OCI-LY1 (cell line): ENCODE data around the gene AATK.

Experiments
- H2AFZ ChIP-seq: fragments of 200-600 bp; sonication (generic), shearing (Covaris generic); 2 replicates; pipeline ENCODE4 v1.6.0; 2014; ENCODE audit warnings: antibody characterized with exemption, mild to moderate bottlenecking, low read length
- H3F3A ChIP-seq: fragments of 200-600 bp; sonication (generic), shearing (Covaris generic); 2 replicates; pipeline ENCODE4 v1.6.0; 2014; ENCODE audit warnings: mild to moderate bottlenecking, antibody characterized with exemption, low read length, moderate library complexity; ENCODE audit not compliant: insufficient read depth
- H3K27ac ChIP-seq: fragments of 200-600 bp; sonication (generic); 2 replicates; pipeline ENCODE4 v1.5.1; 2014; ENCODE audit warnings: low read length, mixed run types, mild to moderate bottlenecking, low read depth; ENCODE audit not compliant: poor library complexity, severe bottlenecking
- H3K27me3 ChIP-seq: fragments of 200-600 bp; sonication (generic); 2 replicates; pipeline ENCODE4 v1.6.0; 2014; ENCODE audit warnings: antibody characterized with exemption, mild to moderate bottlenecking, low read length, moderate library complexity; ENCODE audit not compliant: insufficient read depth
- H3K36me3 ChIP-seq: fragments of 200-600 bp; sonication (generic); 2 replicates; pipeline ENCODE4 v1.6.1; 2014; ENCODE audit warnings: mild to moderate bottlenecking, antibody characterized with exemption, low read length, moderate library complexity, mixed read lengths; ENCODE audit not compliant: insufficient read depth
- H3K4me1 ChIP-seq: fragments of 200-600 bp; sonication (generic); 2 replicates; pipeline ENCODE4 v1.5.1; 2014; ENCODE audit warnings: mild to moderate bottlenecking, low read length, moderate library complexity; ENCODE audit not compliant: insufficient read depth, severe bottlenecking
- H3K4me2 ChIP-seq: fragments of 200-600 bp; sonication (generic), shearing (Covaris generic); 2 replicates; pipeline ENCODE4 v1.6.1; 2014; ENCODE audit warnings: low read length
- H3K4me3 ChIP-seq: fragments of 200-600 bp; sonication (generic); 2 replicates; pipeline ENCODE4 v1.5.1; 2014; ENCODE audit warnings: low read length, low read depth, mild to moderate bottlenecking, mixed read lengths; ENCODE audit not compliant: poor library complexity, severe bottlenecking
- H3K79me2 ChIP-seq: fragments of 200-600 bp; shearing (Covaris generic); 2 replicates; pipeline ENCODE4 v1.6.1; 2016; ENCODE audit warnings: mixed run types, low read length, mixed read lengths; ENCODE audit not compliant: insufficient read depth
- H3K9ac ChIP-seq: fragments of 200-600 bp; sonication (generic), shearing (Covaris generic); 2 replicates; pipeline ENCODE4 v1.6.1; 2014; ENCODE audit warnings: mild to moderate bottlenecking, low read length, mixed read lengths
- H3K9me2 ChIP-seq: fragments of 200-600 bp; sonication (generic), shearing (Covaris generic); 2 replicates; pipeline ENCODE4 v1.6.1; 2014; ENCODE audit warnings: low read depth, mild to moderate bottlenecking, low read length, mixed read lengths
- H3K9me3 ChIP-seq: fragments of 200-600 bp; shearing (Covaris generic); 2 replicates; pipeline ENCODE4 v1.6.1; 2014; ENCODE audit warnings: low read length, mixed read lengths
- H4K20me1 ChIP-seq: fragments of 200-600 bp; sonication (generic), shearing (Covaris generic); 2 replicates; pipeline ENCODE4 v1.6.0; 2016; ENCODE audit warnings: mild to moderate bottlenecking, low read length; ENCODE audit not compliant: insufficient read depth
- CTCF ChIP-seq: fragments of 200-600 bp; sonication (generic), shearing (Covaris generic); IDR thresholded peaks from 2 replicates; pipeline ENCODE4 v1.5.1; 2017; ENCODE audit warnings: mild to moderate bottlenecking, antibody characterized with exemption, low read length, moderate library complexity, mixed read lengths
- EZH2 ChIP-seq: fragments of 200-600 bp; sonication (generic), shearing (Covaris generic); IDR thresholded peaks from 2 replicates; pipeline ENCODE4 v1.8.0; 2017; ENCODE audit warnings: borderline replicate concordance, mixed run types, mild to moderate bottlenecking, antibody characterized with exemption, low read length, moderate library complexity, mixed read lengths

AATK gene

GRCh38 chr17:81208651-81209050 lies 42.6 kb upstream of the AATK start:
- H3F3A ChIP-seq = no peaks in the 10 kb centered on the region
- H3K4me3 ChIP-seq = no peak overlapping the region
- no peaks in the 10 kb centered on the region for H3K4me1 ChIP-seq
- H3K36me3 ChIP-seq = peaks cover 16% of the 10 kb centered on the region; the same call in 1 of the 2 replicates
- no peak overlapping the region for H3K4me2 ChIP-seq
- H2AFZ ChIP-seq = no peak overlapping the region
- H3K9me2 ChIP-seq = no peaks in the 10 kb centered on the region
- no peaks in the 10 kb centered on the region for H4K20me1 ChIP-seq
- TF ChIP-seq EZH2 = no peak
- TF ChIP-seq CTCF = no peak
- H3K27me3 ChIP-seq = no peaks in the 10 kb centered on the region
- no peaks in the 10 kb centered on the region for H3K9me3 ChIP-seq
- H3K9ac ChIP-seq = no peak overlapping the region
- no peak overlapping the region for H3K27ac ChIP-seq
- H3K79me2 ChIP-seq = no peaks in the 10 kb centered on the region

- H3K27ac ChIP-seq = peak overlapping the region; percentile 51
- TF ChIP-seq EZH2 (no peak), CTCF (no peak)
Measured at GRCh38 chr17:81207610-81208581, 41.9 kb upstream of the AATK start.

GRCh38 chr17:81206657-81207056 lies 40.6 kb upstream of the AATK start:
- Histone ChIP-seq H3K27ac (no peak overlapping the region), H3K4me3 (no peak overlapping the region), H3F3A (no peaks in the 10 kb centered on the region), H3K27me3 (no peaks in the 10 kb centered on the region), H3K79me2 (no peaks in the 10 kb centered on the region), H2AFZ (no peak overlapping the region), H3K4me1 (no peaks in the 10 kb centered on the region), H4K20me1 (no peaks in the 10 kb centered on the region), H3K4me2 (no peak overlapping the region), H3K36me3 (peaks cover 16% of the 10 kb centered on the region; the same call in 1 of the 2 replicates), H3K9me2 (no peaks in the 10 kb centered on the region), H3K9ac (no peak overlapping the region), H3K9me3 (no peaks in the 10 kb centered on the region)
- TF ChIP-seq EZH2 (no peak), CTCF (no peak)

More at GRCh38 chr17:81207610-81208581, 41.9 kb upstream of the AATK start:
- Histone ChIP-seq H3K4me2 (no peak overlapping the region), H3F3A (no peaks in the 10 kb centered on the region), H3K9ac (no peak overlapping the region), H3K4me1 (no peaks in the 10 kb centered on the region), H3K9me3 (no peaks in the 10 kb centered on the region), H3K36me3 (peaks cover 16% of the 10 kb centered on the region; the same call in 1 of the 2 replicates), H3K4me3 (no peak overlapping the region), H3K9me2 (no peaks in the 10 kb centered on the region), H2AFZ (no peak overlapping the region), H4K20me1 (no peaks in the 10 kb centered on the region), H3K27me3 (no peaks in the 10 kb centered on the region), H3K79me2 (no peaks in the 10 kb centered on the region)
